ENCODE results near the gene C12orf42. TPM values are rescaled to one million over a fixed set of nuclear protein-coding genes. Genes with fewer than 3 reads are reported as not detected.

C12orf42 gene
- total and polyA plus RNA-seq, 2 experiments from 2014 or later: not detected

DNA sequence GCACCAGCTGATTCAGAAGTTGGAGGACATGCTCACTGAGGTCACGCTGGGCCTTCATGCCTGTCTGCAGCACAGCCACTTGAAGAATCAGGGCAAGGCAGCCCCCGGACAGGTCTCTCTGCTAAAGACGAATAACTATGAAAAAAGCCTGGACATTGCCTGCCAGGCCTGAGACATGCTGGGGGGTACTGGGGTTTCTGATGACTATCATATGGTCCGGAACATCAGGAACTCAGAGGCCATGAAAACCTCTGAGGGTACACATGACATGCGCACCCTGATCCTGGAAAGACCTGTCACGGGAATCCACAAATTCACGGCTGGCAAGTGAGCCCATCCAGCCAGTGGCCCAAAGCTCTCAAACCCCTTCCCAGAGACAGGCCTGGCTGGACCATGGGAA, 8.8 kb upstream of the C12orf42 start:
- H3K4me1 ChIP-seq (ENCODE audit: low read depth): no peaks in the 10 kb centered on the region
- H3K4me3 ChIP-seq: no peak overlapping the region
- no peaks in the 10 kb centered on the region for H3K27me3 ChIP-seq
- no peak overlapping the region for H3K27ac ChIP-seq
- H3K9me3 ChIP-seq (ENCODE audit: low read depth): no peaks in the 10 kb centered on the region
- no peak for DNase-seq (ENCODE audit: low read depth in 1 of 2, low spot score in 1 of 2)
- no peaks in the 10 kb centered on the region for H3K36me3 ChIP-seq
- TF ChIP-seq, protein P1, sequence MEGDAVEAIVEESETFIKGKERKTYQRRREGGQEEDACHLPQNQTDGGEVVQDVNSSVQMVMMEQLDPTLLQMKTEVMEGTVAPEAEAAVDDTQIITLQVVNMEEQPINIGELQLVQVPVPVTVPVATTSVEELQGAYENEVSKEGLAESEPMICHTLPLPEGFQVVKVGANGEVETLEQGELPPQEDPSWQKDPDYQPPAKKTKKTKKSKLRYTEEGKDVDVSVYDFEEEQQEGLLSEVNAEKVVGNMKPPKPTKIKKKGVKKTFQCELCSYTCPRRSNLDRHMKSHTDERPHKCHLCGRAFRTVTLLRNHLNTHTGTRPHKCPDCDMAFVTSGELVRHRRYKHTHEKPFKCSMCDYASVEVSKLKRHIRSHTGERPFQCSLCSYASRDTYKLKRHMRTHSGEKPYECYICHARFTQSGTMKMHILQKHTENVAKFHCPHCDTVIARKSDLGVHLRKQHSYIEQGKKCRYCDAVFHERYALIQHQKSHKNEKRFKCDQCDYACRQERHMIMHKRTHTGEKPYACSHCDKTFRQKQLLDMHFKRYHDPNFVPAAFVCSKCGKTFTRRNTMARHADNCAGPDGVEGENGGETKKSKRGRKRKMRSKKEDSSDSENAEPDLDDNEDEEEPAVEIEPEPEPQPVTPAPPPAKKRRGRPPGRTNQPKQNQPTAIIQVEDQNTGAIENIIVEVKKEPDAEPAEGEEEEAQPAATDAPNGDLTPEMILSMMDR (IDR thresholded peaks at IDR 0.05; ENCODE audit: low read depth, low read length): no peak

GRCh38 chr12:103503546-103504480, 8.0 kb upstream of the C12orf42 start:
- no peaks in the 10 kb centered on the region for H3K4me1 ChIP-seq (ENCODE audit: low read depth)
- H3K4me3 ChIP-seq: no peak overlapping the region
- H3K27me3 ChIP-seq: no peaks in the 10 kb centered on the region
- H3K9me3 ChIP-seq (ENCODE audit: low read depth): no peaks in the 10 kb centered on the region
- DNase-seq (ENCODE audit: low read depth in 1 of 2, low spot score in 1 of 2): peak in 1 of 2 donors; percentile 52
- TF ChIP-seq, protein P1 (IDR thresholded peaks at IDR 0.05; ENCODE audit: low read depth, low read length): no peak
- H3K27ac ChIP-seq: no peak overlapping the region
- no peaks in the 10 kb centered on the region for H3K36me3 ChIP-seq

GRCh38 chr12:103501447-103501846, 5.7 kb upstream of the C12orf42 start:
- no peak overlapping the region for H3K27ac ChIP-seq
- peaks cover 4% of the 10 kb centered on the region for H3K27me3 ChIP-seq
- no peak overlapping the region for H3K4me3 ChIP-seq
- no peak for DNase-seq (ENCODE audit: low read depth in 1 of 2, low spot score in 1 of 2)
- no peaks in the 10 kb centered on the region for H3K9me3 ChIP-seq (ENCODE audit: low read depth)
- no peaks in the 10 kb centered on the region for H3K36me3 ChIP-seq
- TF ChIP-seq, protein P1 (IDR thresholded peaks at IDR 0.05; ENCODE audit: low read depth, low read length): no peak
- H3K4me1 ChIP-seq (ENCODE audit: low read depth): no peaks in the 10 kb centered on the region

GRCh38 chr12:103499571-103499970, 3.8 kb upstream of the C12orf42 start:
- Histone ChIP-seq H3K27me3 (peaks cover 22% of the 10 kb centered on the region), H3K4me3 (no peak overlapping the region), H3K9me3 (ENCODE audit: low read depth) (no peaks in the 10 kb centered on the region), H3K4me1 (ENCODE audit: low read depth) (no peaks in the 10 kb centered on the region), H3K27ac (no peak overlapping the region), H3K36me3 (no peaks in the 10 kb centered on the region)
- no peak for DNase-seq (ENCODE audit: low read depth in 1 of 2, low spot score in 1 of 2)
- TF ChIP-seq, protein P1 (IDR thresholded peaks at IDR 0.05; ENCODE audit: low read depth, low read length): no peak

GRCh38 chr12:103498990-103499389, 3.2 kb upstream of the C12orf42 start:
- Histone ChIP-seq H3K4me1 (ENCODE audit: low read depth) (no peaks in the 10 kb centered on the region), H3K36me3 (no peaks in the 10 kb centered on the region), H3K9me3 (ENCODE audit: low read depth) (no peaks in the 10 kb centered on the region), H3K4me3 (no peak overlapping the region), H3K27me3 (peaks cover 27% of the 10 kb centered on the region), H3K27ac (no peak overlapping the region)
- TF ChIP-seq, protein P1 (IDR thresholded peaks at IDR 0.05; ENCODE audit: low read depth, low read length): no peak
- no peak for DNase-seq (ENCODE audit: low read depth in 1 of 2, low spot score in 1 of 2)

All from cardiac muscle cell (in vitro differentiated cells and primary cell).